GM23248 (cell line): Measurements from ENCODE around the gene VGF. TPM values are rescaled to one million over a fixed set of nuclear protein-coding genes. Genes with fewer than 3 reads are reported as not detected.

Experiments used
- DNase-seq: peaks from one replicate; pipeline ENCODE4 v3.0.0-alpha.2; 2015
- H2AFZ ChIP-seq: fragments of 200-600 bp; sonication (generic); 2 replicates; pipeline ENCODE4 v1.6.1; 2016; ENCODE audit warnings: antibody characterized with exemption
- H3F3A ChIP-seq: fragments of 200-600 bp; sonication (generic); 2 replicates; pipeline ENCODE4 v1.6.1; 2016; ENCODE audit warnings: mild to moderate bottlenecking, antibody characterized with exemption, mixed run types; ENCODE audit not compliant: insufficient read depth
- H3K27ac ChIP-seq: fragments of 200-600 bp; sonication (generic); 2 replicates; pipeline ENCODE4 v1.5.1; 2016; ENCODE audit warnings: mild to moderate bottlenecking
- H3K27me3 ChIP-seq: fragments of 200-600 bp; sonication (generic); replicated peaks from 2 replicates; pipeline ENCODE4 v1.6.1; 2016; ENCODE audit warnings: mild to moderate bottlenecking; ENCODE audit not compliant: insufficient read depth
- H3K36me3 ChIP-seq: fragments of 200-600 bp; sonication (generic); 2 replicates; pipeline ENCODE4 v1.6.1; 2016; ENCODE audit warnings: low read depth, mild to moderate bottlenecking
- H3K4me1 ChIP-seq: fragments of 200-600 bp; sonication (generic); 2 replicates; pipeline ENCODE4 v1.6.1; 2016; ENCODE audit warnings: mild to moderate bottlenecking; ENCODE audit not compliant: insufficient read depth
- H3K4me2 ChIP-seq: fragments of 200-600 bp; sonication (generic); one replicate; pipeline ENCODE4 v1.6.1; 2016; ENCODE audit warnings: mild to moderate bottlenecking; ENCODE audit not compliant: unreplicated experiment
- H3K4me3 ChIP-seq: fragments of 200-600 bp; sonication (generic); 2 replicates; pipeline ENCODE4 v1.5.1; 2016; ENCODE audit warnings: mild to moderate bottlenecking
- H3K79me2 ChIP-seq: fragments of 200-600 bp; sonication (generic); 2 replicates; pipeline ENCODE4 v1.6.1; 2016; ENCODE audit warnings: mild to moderate bottlenecking; ENCODE audit not compliant: insufficient read depth
- H3K9ac ChIP-seq: fragments of 200-600 bp; sonication (generic); 2 replicates; pipeline ENCODE4 v1.6.1; 2016; ENCODE audit warnings: mild to moderate bottlenecking
- H3K9me2 ChIP-seq: fragments of 200-600 bp; sonication (generic); 2 replicates; pipeline ENCODE4 v1.6.1; 2016; ENCODE audit warnings: mixed run types, mild to moderate bottlenecking, moderate library complexity; ENCODE audit not compliant: insufficient read depth
- H3K9me3 ChIP-seq: fragments of 200-600 bp; sonication (generic); one replicate; pipeline ENCODE4 v1.6.1; 2017; ENCODE audit warnings: low read depth
- H4K20me1 ChIP-seq: fragments of 200-600 bp; sonication (generic); 2 replicates; pipeline ENCODE4 v1.6.0; 2016; ENCODE audit not compliant: insufficient read depth
- EZH2 ChIP-seq: fragments of 200-600 bp; sonication (generic); IDR thresholded peaks from 2 replicates; pipeline ENCODE4 v1.6.1; 2018; ENCODE audit warnings: antibody characterized with exemption, mild to moderate bottlenecking; ENCODE audit not compliant: insufficient read depth, poor library complexity, severe bottlenecking
- EZH2phosphoT487 ChIP-seq: fragments of 200-600 bp; sonication (generic); IDR thresholded peaks from 2 replicates; pipeline ENCODE4 v1.6.1; 2018; ENCODE audit warnings: antibody characterized with exemption, moderate library complexity, mild to moderate bottlenecking, low read depth; ENCODE audit not compliant: insufficient read depth
- WGBS, 2 experiments: methylation state at CpG; one replicate each; pipeline ENCODE4 v1.1.6; 2015 to 2017; ENCODE audit warnings: low lambda C conversion rate in 2 of 2, low coverage in 1 of 2; ENCODE audit errors: missing lambda C conversion rate in 2 of 2; 5-methylcytosine and 5-hydroxymethylcytosine counted together
- in situ Hi-C: fragments of 300-500 bp; cut with MboI; formaldehyde crosslinking; loops from 2 replicates; pipeline ENCODE4 v1.15.0; 2020
- polyA plus RNA-seq: library from polyadenylated mRNA; unstranded; fragments of >200 nt; fragmentation: Nextera tagmentation; extraction: Ambion mirVana; gene quantifications from 2 replicates; pipeline ENCODE4 v1.2.1, GENCODE V29; 2016
- total RNA-seq: library from RNA; depleted of rRNA; stranded (reverse); fragments of >200 nt; shearing (Covaris generic); gene quantifications from 2 replicates; pipeline ENCODE4 v1.2.3, GENCODE V29; 2014

VGF gene
- total and polyA plus RNA-seq, 2 experiments from 2014 or later: not detected

DNA sequence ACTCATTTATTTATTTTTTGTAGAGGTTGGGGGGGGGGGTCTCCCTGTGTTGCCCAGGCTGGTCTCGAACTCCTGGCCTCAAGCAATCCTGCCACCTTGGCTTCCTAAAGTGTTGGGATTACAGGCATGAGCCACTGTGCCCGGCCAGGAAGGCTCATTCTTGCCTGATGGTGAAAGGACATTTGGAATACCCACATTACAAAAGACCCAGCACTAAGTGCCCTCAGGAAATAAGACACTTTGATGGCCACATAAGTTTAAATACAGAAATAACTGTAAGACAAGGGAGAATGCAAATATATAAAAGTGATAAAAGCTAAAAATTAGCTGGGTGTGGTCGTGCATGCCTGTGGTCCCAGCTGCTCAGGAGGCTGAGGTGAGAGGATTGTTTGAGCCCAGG is 46.5 kb downstream of the VGF start:
- TF ChIP-seq EZH2phosphoT487: no peak
- no peak for TF ChIP-seq EZH2
- Histone ChIP-seq H3K4me1 (peaks cover 56% of the 10 kb centered on the region; the same call in 1 of the 2 replicates), H3K79me2 (peaks cover 8% of the 10 kb centered on the region; the same call in 1 of the 2 replicates), H2AFZ (no peak overlapping the region), H3K9ac (peak overlapping the region; percentile 32; the same call in 1 of the 2 replicates), H4K20me1 (no peaks in the 10 kb centered on the region), H3K27ac (peak overlapping the region; percentile 88), H3K4me3 (no peak overlapping the region), H3K36me3 (no peaks in the 10 kb centered on the region), H3F3A (peaks cover 53% of the 10 kb centered on the region), H3K9me2 (no peaks in the 10 kb centered on the region), H3K27me3 (no peaks in the 10 kb centered on the region), H3K9me3 (no peaks in the 10 kb centered on the region), H3K4me2 (no peak overlapping the region)
- WGBS, 2 experiments: 70 to 83% methylated on average over 3 of the region's 3 CpGs
- in situ Hi-C loops: no loop called here
- no peak for DNase-seq

DNA sequence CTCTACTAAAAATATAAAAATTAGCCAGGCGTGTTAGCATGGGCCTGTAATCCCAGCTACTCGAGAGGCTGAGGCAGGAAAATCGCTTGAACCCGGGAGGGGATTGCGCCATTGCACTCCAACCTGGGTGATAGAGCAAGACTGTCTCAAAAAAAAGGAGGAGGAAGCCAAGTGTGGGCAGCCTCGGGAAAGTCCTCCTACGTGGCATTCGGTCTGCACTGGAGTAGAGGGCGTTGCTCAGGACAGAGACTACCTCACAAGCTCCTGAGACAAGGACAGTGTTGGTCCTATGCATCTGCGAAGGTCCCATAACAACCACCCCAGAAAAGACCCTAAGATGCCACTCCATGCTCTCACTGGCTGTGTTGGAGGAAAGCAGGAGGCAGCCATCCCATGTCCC is 48.5 kb downstream of the VGF start:
- Histone ChIP-seq H3K9me3 (no peaks in the 10 kb centered on the region), H3K9ac (peak overlapping the region; percentile 60), H3K9me2 (no peaks in the 10 kb centered on the region), H3K79me2 (no peaks in the 10 kb centered on the region), H2AFZ (no peak overlapping the region), H3F3A (peaks cover 41% of the 10 kb centered on the region), H3K4me3 (no peak overlapping the region), H3K4me2 (peak overlapping the region; percentile 38), H3K27ac (peak overlapping the region; percentile 88), H3K27me3 (no peaks in the 10 kb centered on the region), H3K36me3 (no peaks in the 10 kb centered on the region), H3K4me1 (peaks cover 50% of the 10 kb centered on the region; the same call in 1 of the 2 replicates), H4K20me1 (no peaks in the 10 kb centered on the region)
- in situ Hi-C loops: no loop called here
- TF ChIP-seq EZH2phosphoT487 (no peak), EZH2 (no peak)
- 78 to 84% methylated on average over 10 of the region's 10 CpGs for WGBS, 2 experiments
- peak; percentile 42 for DNase-seq

DNA sequence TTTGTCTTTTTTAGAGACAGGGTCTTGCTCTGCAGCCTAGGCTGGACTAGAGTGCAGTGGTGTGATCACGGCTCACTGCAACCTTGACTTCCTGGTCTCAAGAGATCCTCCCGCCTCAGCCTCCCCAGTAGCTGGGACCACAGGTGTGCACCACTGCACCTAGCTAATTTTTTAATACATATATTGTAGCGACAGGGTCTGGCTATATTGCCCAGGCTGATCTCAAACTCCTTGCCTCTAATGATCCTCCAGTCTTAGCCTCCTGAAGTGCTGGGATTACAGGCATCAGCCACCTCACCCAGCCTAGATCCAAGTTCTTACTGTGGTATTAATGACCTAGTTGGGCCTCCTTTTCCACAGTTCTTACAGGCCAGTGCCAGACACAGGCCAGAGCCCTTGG is 50.2 kb downstream of the VGF start:
- in situ Hi-C loops: no loop called here
- no peak for DNase-seq
- peaks cover 41% of the 10 kb centered on the region; the same call in 1 of the 2 replicates for H3K4me1 ChIP-seq
- peak overlapping the region; percentile 88 for H3K27ac ChIP-seq
- H3K9ac ChIP-seq: 0 out of 2 replicates have a peak overlapping the region, but pooled peaks have one; percentile 63
- H3K27me3 ChIP-seq: no peaks in the 10 kb centered on the region
- no peaks in the 10 kb centered on the region for H3K9me2 ChIP-seq
- TF ChIP-seq EZH2 (no peak), EZH2phosphoT487 (no peak)
- H3K9me3 ChIP-seq: no peaks in the 10 kb centered on the region
- no peak overlapping the region for H3K4me3 ChIP-seq
- WGBS, 2 experiments: 83 to 98% methylated on average over 3 of the region's 3 CpGs
- H2AFZ ChIP-seq: no peak overlapping the region
- H4K20me1 ChIP-seq: no peaks in the 10 kb centered on the region
- H3F3A ChIP-seq: peaks cover 27% of the 10 kb centered on the region
- no peak overlapping the region for H3K4me2 ChIP-seq
- H3K36me3 ChIP-seq: no peaks in the 10 kb centered on the region
- H3K79me2 ChIP-seq: no peaks in the 10 kb centered on the region

DNA sequence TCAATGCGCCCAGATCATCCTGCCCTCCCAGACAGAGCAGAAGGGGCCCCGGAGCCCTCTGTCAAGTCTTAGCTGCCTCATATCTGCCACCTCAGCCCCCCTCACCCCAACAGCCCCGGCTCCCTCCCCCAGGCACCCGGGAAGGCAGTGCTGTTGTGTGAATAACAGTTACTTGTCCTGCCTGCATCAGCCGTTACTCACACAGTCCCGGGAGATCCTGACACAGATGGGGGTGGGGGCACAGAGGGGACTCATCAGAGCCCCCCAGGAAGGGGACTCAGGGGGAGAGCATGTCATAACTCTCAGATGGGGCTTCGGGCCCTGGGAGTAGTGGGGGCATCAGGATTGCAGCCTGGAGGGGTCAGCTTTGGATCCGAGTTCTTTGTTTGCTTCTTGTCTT is 50.9 kb downstream of the VGF start:
- Histone ChIP-seq H3K27me3 (no peaks in the 10 kb centered on the region), H3F3A (peaks cover 19% of the 10 kb centered on the region), H3K27ac (peak overlapping the region; percentile 88), H3K4me3 (no peak overlapping the region), H3K79me2 (no peaks in the 10 kb centered on the region), H3K9ac (peak overlapping the region; percentile 63), H3K9me2 (no peaks in the 10 kb centered on the region), H2AFZ (peak overlapping the region; percentile 59), H3K9me3 (no peaks in the 10 kb centered on the region), H3K4me2 (peak overlapping the region; percentile 30), H3K4me1 (peaks cover 34% of the 10 kb centered on the region; the same call in 1 of the 2 replicates), H3K36me3 (no peaks in the 10 kb centered on the region), H4K20me1 (no peaks in the 10 kb centered on the region)
- DNase-seq: peak; percentile 78
- WGBS, 2 experiments: 13 to 16% methylated on average over 6 to 8 of the region's 8 CpGs
- TF ChIP-seq EZH2phosphoT487 (no peak), EZH2 (no peak)
- in situ Hi-C loops: no loop called here
